Fibroblast of peridontal ligament (primary cell): ENCODE results near the gene CACNA2D1.
"Not testable (repeated sequence)": the region's sequence is repeated elsewhere in the genome, so short reads cannot be mapped to it uniquely, and the experiment has no call there.

Experiments used
- DNase-seq: peaks from one replicate; pipeline ENCODE4 v3.0.0-alpha.2; 2010; ENCODE audit errors: extremely low read depth

CACNA2D1 gene

GRCh38 chr7:82049442-82049841 lies 394.1 kb downstream of the CACNA2D1 start:
- peak; percentile 12 for DNase-seq

GRCh38 chr7:82044497-82045080 lies 399.0 kb downstream of the CACNA2D1 start:
- peak; percentile 84 for DNase-seq

- DNase-seq = no peak
Observed at GRCh38 chr7:82039621-82040020, 404.0 kb downstream of the CACNA2D1 start.

GRCh38 chr7:82036146-82036886 lies 407.3 kb downstream of the CACNA2D1 start:
- DNase-seq = peak; percentile 90

GRCh38 chr7:82035456-82035855 lies 408.1 kb downstream of the CACNA2D1 start:
- no peak for DNase-seq

GRCh38 chr7:82032901-82033300 lies 410.7 kb downstream of the CACNA2D1 start:
- no peak for DNase-seq

- DNase-seq = no peak
Observed at GRCh38 chr7:82029236-82029913, 414.2 kb downstream of the CACNA2D1 start.

GRCh38 chr7:82028097-82028496 lies 415.5 kb downstream of the CACNA2D1 start:
- DNase-seq = no peak

GRCh38 chr7:82021713-82022112 lies 421.9 kb downstream of the CACNA2D1 start:
- no peak for DNase-seq

- DNase-seq = no peak
Observed at GRCh38 chr7:82021036-82021435, 422.5 kb downstream of the CACNA2D1 start.

GRCh38 chr7:82019551-82020475 lies 423.8 kb downstream of the CACNA2D1 start:
- DNase-seq = peak; percentile 58

- peak; percentile 71 for DNase-seq
Observed at GRCh38 chr7:82018226-82018625, 425.4 kb downstream of the CACNA2D1 start.

GRCh38 chr7:82017334-82017943 lies 426.1 kb downstream of the CACNA2D1 start:
- DNase-seq = peak; percentile 78

GRCh38 chr7:82015751-82016150 lies 427.8 kb downstream of the CACNA2D1 start:
- DNase-seq = no peak

- not testable (repeated sequence) for DNase-seq
Observed at GRCh38 chr7:82014574-82014973, 429.0 kb downstream of the CACNA2D1 start.

- peak; percentile 31 for DNase-seq
Observed at GRCh38 chr7:82012453-82012852, 431.1 kb downstream of the CACNA2D1 start.

- no peak for DNase-seq
Observed at GRCh38 chr7:82010416-82010815, 433.2 kb downstream of the CACNA2D1 start.

- DNase-seq = no peak
Observed at GRCh38 chr7:82007315-82007714, 436.3 kb downstream of the CACNA2D1 start.

GRCh38 chr7:82005056-82005455 lies 438.5 kb downstream of the CACNA2D1 start:
- DNase-seq = no peak

GRCh38 chr7:81993186-81993585 lies 450.4 kb downstream of the CACNA2D1 start:
- DNase-seq = no peak

- DNase-seq = peak; percentile 60
Observed at GRCh38 chr7:81990395-81990794, 453.2 kb downstream of the CACNA2D1 start.
